Ovary (tissue), 3 donors: ENCODE measurements around the gene DPY30.

ENCODE experiments used
- EP300 ChIP-seq: sonication (generic); formaldehyde crosslinking; IDR thresholded peaks from one replicate; pipeline ENCODE4 v1.6.1; 2017; ENCODE audit warnings: antibody characterized with exemption
- POLR2A ChIP-seq: fragments of 450-650 bp; IDR thresholded peaks from one replicate; pipeline ENCODE4 v1.6.1; 2017; ENCODE audit warnings: antibody characterized with exemption, mild to moderate bottlenecking, moderate library complexity
- TF ChIP-seq, protein P1 (sequence below), 3 donors: fragments of 450-650 bp in 2 of 3; fragments of 200-600 bp in 1 of 3; IDR thresholded peaks; one replicate each; pipeline versions ENCODE4 v1.5.1 to v1.8.0; 2016 to 2022; ENCODE audit warnings: antibody characterized with exemption in 3 of 3, mild to moderate bottlenecking in 1 of 3
- donor health status: DM: no; HTN: no; CAD: no.

DNA sequence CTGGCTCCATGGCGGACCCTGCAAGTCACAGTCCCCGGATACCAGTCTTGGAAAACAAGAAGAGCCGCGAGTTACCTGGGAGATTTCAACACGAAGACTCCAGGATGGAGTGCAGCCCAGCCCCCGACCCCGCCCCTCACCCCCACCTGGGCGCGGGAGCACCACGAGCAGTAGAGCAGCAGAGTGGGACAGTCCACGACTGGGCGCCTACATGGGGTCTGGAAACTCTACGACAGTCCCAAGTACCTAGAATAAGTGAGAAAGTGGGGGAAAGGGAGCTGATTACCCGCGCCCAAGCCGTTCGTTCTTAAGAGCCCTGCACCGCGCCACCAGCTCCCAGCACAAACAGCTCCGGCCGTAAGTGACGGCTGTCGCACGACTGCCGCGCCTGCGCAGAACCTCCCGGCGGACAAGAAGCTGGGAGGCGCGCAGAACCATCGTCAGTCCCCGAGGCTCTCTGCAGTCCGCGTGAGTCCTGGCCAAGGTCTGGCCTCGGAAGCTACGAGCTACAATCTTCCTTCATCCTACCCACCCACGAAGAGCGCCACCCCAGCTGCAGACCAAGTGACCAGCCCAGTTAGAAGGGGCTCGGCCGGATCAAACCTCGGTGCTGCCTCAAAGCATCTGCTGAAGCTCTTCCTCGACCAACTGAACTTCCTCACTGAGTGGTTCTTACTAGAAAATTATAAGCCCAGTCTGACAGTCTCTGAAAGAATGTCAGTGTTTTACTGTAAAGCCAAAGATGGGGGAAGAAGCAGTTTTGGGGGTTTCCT lies at the start of gene DPY30:
- TF ChIP-seq, protein P1, sequence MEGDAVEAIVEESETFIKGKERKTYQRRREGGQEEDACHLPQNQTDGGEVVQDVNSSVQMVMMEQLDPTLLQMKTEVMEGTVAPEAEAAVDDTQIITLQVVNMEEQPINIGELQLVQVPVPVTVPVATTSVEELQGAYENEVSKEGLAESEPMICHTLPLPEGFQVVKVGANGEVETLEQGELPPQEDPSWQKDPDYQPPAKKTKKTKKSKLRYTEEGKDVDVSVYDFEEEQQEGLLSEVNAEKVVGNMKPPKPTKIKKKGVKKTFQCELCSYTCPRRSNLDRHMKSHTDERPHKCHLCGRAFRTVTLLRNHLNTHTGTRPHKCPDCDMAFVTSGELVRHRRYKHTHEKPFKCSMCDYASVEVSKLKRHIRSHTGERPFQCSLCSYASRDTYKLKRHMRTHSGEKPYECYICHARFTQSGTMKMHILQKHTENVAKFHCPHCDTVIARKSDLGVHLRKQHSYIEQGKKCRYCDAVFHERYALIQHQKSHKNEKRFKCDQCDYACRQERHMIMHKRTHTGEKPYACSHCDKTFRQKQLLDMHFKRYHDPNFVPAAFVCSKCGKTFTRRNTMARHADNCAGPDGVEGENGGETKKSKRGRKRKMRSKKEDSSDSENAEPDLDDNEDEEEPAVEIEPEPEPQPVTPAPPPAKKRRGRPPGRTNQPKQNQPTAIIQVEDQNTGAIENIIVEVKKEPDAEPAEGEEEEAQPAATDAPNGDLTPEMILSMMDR (IDR thresholded peaks at IDR 0.05), result no peak
- TF ChIP-seq POLR2A (peak; percentile 76), EP300 (no peak)
